Measurements from ENCODE around the gene JMJD8.

Gene JMJD8

GRCh38 chr16:726188-726437, 42.0 kb upstream of the JMJD8 start:
- H3K9me3 Mint-ChIP-seq, result no peaks in the 10 kb centered on the region
- peaks cover 3 to 11% of the 10 kb centered on the region in 2 donors for H3K4me1 Mint-ChIP-seq (ENCODE audit: low read depth in 2 of 2)
- peak overlapping the region in 1 of 2 donors; percentile 73 for H3K27ac Mint-ChIP-seq
- peaks cover 34% of the 10 kb centered on the region for H3K36me3 Mint-ChIP-seq (ENCODE audit: insufficient read depth)
- ATAC-seq (replicated peaks), result no peak
- DNase-seq, result no peak
- H3K4me3 Mint-ChIP-seq, result peak overlapping the region; percentile 72 to 80
- no peaks in the 10 kb centered on the region for H3K27me3 Mint-ChIP-seq

DNA sequence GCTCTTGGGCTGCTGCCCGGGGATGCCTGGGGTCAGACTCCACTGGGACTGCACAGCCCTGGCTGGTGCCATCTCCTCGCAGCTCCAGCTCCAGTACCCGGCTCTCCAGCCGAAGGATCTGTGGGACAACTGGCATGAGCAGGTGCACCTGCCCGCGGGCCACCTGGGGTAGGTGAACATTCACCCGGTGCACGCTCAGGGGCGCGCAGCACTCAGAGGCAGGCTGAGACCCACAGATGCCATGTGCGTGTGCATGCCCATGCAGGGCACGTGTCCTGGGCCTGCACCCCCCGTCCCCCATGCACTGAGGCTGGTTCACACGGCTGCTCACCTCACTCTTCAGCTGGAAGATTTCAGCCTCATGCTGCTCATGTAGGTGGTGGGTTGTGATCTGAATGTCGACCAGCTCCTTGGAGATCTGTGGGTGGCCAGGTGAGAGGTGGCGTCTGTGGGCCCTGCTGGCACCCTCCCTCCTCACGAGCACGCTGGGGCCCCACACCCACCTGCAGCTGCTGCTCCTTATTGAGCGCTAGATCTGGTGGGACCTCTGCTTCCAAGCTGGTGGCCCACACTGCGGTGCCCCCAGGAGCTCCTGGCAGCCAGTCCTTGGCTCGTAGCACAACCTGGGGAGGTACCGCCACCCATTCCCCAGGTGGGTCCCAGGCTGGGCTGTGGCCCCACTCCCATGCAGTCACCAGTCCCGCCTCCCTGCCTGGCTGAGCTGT, 41.5 kb upstream of the JMJD8 start:
- Mint-ChIP-seq H3K27me3 (no peaks in the 10 kb centered on the region), H3K36me3 (ENCODE audit: insufficient read depth) (peaks cover 32% of the 10 kb centered on the region), H3K4me1 (ENCODE audit: low read depth in 2 of 2) (peaks cover 3 to 11% of the 10 kb centered on the region in 2 donors), H3K9me3 (no peaks in the 10 kb centered on the region), H3K27ac (peak overlapping the region in 1 of 2 donors; percentile 73), H3K4me3 (peak overlapping the region in 1 of 2 donors; percentile 80)
- ATAC-seq (replicated peaks) (no peak), DNase-seq (no peak)

GRCh38 chr16:725041-725376, 40.9 kb upstream of the JMJD8 start:
- H3K36me3 Mint-ChIP-seq (ENCODE audit: insufficient read depth), result peaks cover 38% of the 10 kb centered on the region
- H3K27ac Mint-ChIP-seq, result peak overlapping the region in 1 of 2 donors; percentile 20
- no peaks in the 10 kb centered on the region for H3K27me3 Mint-ChIP-seq
- DNase-seq, result no peak
- peaks cover 9 to 15% of the 10 kb centered on the region in 2 donors for H3K4me1 Mint-ChIP-seq (ENCODE audit: low read depth in 2 of 2)
- no peaks in the 10 kb centered on the region for H3K9me3 Mint-ChIP-seq
- no peak for ATAC-seq (replicated peaks)
- peak overlapping the region in 1 of 2 donors; percentile 80 for H3K4me3 Mint-ChIP-seq

GRCh38 chr16:724188-725040, 40.3 kb upstream of the JMJD8 start:
- peak overlapping the region in 1 of 2 donors; percentile 62 for H3K27ac Mint-ChIP-seq
- H3K4me3 Mint-ChIP-seq, result no peak overlapping the region
- peaks cover 10 to 15% of the 10 kb centered on the region in 2 donors for H3K4me1 Mint-ChIP-seq (ENCODE audit: low read depth in 2 of 2)
- no peaks in the 10 kb centered on the region for H3K9me3 Mint-ChIP-seq
- H3K27me3 Mint-ChIP-seq, result no peaks in the 10 kb centered on the region
- H3K36me3 Mint-ChIP-seq (ENCODE audit: insufficient read depth), result peaks cover 34% of the 10 kb centered on the region
- no peak for DNase-seq
- ATAC-seq (replicated peaks), result no peak

DNA sequence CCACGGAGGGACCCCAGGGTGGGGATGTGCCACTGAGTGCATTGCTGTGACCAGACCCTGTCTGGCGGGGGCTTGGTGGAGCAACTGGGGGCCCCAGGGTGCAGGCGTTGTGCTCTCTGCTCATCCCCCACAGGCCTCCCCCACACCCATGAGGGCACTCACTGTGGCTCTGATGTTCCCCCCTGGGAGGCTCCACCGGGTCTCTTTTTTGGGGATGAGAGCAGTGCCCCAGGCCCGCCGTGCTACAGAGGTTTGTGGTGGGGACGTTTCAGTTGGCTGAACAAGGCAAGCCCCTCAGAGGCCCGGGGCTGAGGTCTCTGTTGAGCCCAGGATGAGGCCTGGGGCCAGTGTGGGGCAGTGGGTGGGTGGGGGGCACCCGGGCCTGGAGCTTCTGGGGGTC, 39.6 kb upstream of the JMJD8 start:
- H3K27me3 Mint-ChIP-seq, result no peaks in the 10 kb centered on the region
- no peak for ATAC-seq (replicated peaks)
- H3K4me1 Mint-ChIP-seq (ENCODE audit: low read depth in 2 of 2), result peaks cover 15 to 19% of the 10 kb centered on the region in 2 donors
- H3K27ac Mint-ChIP-seq, result peak overlapping the region in 1 of 2 donors; percentile 62
- DNase-seq, result no peak
- peak overlapping the region in 1 of 2 donors; percentile 42 for H3K4me3 Mint-ChIP-seq
- H3K36me3 Mint-ChIP-seq (ENCODE audit: insufficient read depth), result peaks cover 30% of the 10 kb centered on the region
- H3K9me3 Mint-ChIP-seq, result no peaks in the 10 kb centered on the region

GRCh38 chr16:722835-723633, 38.9 kb upstream of the JMJD8 start:
- Mint-ChIP-seq H3K27me3 (no peaks in the 10 kb centered on the region), H3K4me1 (ENCODE audit: low read depth in 2 of 2) (peaks cover 15 to 19% of the 10 kb centered on the region in 2 donors), H3K36me3 (ENCODE audit: insufficient read depth) (peaks cover 25% of the 10 kb centered on the region), H3K9me3 (no peaks in the 10 kb centered on the region), H3K4me3 (peak overlapping the region; percentile 45 to 81), H3K27ac (peak overlapping the region; percentile 49 to 83)
- DNase-seq (no peak), ATAC-seq (replicated peaks) (no peak)

DNA sequence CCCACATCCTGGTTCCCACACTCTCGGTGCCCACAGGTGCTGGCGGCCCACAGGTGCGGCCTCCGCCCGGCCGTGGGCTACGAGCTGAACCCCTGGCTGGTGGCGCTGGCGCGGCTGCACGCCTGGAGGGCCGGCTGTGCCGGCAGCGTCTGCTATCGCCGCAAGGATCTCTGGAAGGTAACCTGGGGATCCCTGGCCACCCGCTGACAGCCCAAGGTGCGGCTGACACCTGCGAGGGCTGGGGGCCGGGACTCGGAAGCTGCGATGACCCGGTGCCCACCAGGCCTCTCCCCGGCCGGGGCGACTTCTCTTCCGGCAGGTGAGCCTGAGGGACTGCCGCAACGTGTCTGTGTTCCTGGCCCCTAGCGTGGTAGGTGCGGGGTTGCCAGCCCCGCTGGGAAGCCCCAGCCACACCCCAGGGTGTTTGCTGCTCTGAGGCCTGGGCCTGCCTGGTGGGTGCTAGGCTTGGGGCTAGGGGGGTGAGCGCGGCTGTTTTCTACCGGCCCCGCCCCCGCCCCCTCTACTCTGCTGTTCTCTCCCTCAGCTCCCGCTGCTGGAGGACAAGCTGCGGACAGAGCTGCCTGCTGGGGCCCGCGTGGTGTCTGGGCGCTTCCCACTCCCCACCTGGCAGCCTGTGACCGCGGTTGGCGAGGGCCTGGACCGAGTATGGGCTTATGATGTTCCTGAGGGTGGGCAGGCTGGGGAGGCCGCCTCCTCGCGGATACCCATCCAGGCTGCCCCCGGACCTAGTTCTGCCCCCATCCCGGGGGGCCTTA, 37.8 kb upstream of the JMJD8 start:
- peaks cover 15 to 19% of the 10 kb centered on the region in 2 donors for H3K4me1 Mint-ChIP-seq (ENCODE audit: low read depth in 2 of 2)
- peak overlapping the region; percentile 49 to 83 for H3K27ac Mint-ChIP-seq
- H3K27me3 Mint-ChIP-seq, result no peaks in the 10 kb centered on the region
- peak overlapping the region; percentile 79 to 81 for H3K4me3 Mint-ChIP-seq
- ATAC-seq (replicated peaks) (peak; percentile 47), DNase-seq (peak in 2 of 3 experiments; percentile 43 to 44)
- no peaks in the 10 kb centered on the region for H3K9me3 Mint-ChIP-seq
- H3K36me3 Mint-ChIP-seq (ENCODE audit: insufficient read depth), result peaks cover 22% of the 10 kb centered on the region

DNA sequence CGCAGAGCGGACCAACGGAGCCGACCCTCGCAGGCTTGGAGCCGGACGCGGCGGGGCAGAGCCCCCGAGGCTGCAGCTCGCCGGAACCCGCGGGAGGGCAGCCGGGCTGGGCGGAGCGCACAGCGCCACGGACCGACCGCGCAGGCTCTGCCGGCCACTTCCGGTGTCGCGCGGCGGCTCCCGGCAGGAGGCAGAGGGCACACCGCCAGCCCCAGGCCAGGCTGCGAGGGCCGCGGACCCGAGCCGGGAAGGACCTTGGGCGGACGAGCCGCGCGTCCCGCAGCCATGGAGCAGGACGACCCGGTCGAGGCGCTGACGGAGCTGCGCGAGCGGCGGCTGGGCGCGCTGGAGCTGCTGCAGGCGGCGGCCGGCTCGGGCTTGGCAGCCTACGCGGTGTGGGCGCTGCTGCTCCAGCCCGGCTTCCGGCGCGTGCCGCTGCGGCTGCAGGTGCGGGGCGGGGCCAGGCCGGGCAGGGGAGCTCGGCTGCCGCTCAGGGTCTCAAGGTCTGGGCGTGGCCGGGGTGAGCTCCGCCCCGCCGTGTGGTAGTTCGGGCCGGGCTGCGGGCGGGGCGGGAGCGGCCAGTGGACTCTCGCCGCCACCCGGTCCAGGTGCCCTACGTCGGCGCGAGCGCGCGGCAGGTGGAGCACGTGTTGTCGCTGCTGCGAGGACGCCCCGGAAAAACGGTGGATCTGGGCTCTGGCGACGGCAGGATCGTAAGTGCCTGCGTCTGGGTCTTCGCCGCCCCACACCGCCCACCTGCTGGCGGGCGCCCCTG, 37.0 kb upstream of the JMJD8 start, which contains the start of gene ANTKMT:
Gene ANTKMT (plus strand): TSS at position 157 of the 775 bp plus-strand sequence. CDS start 129 bp downstream, at position 286.
- H3K36me3 Mint-ChIP-seq (ENCODE audit: insufficient read depth), result peaks cover 18% of the 10 kb centered on the region
- H3K27ac Mint-ChIP-seq, result peak within 1 kb of the TSS; percentile 69 to 83
- peak; percentile 67 to 79 (median 73) for DNase-seq
- H3K4me3 Mint-ChIP-seq, result peak within 1 kb of the TSS; percentile 84 to 85
- H3K27me3 Mint-ChIP-seq, result peaks cover 0 to 5% of the 10 kb centered on the region in 2 donors
- peaks cover 19 to 22% of the 10 kb centered on the region in 2 donors for H3K4me1 Mint-ChIP-seq (ENCODE audit: low read depth in 2 of 2)
- peak; percentile 75 for ATAC-seq (replicated peaks)
- no peaks in the 10 kb centered on the region for H3K9me3 Mint-ChIP-seq

DNA sequence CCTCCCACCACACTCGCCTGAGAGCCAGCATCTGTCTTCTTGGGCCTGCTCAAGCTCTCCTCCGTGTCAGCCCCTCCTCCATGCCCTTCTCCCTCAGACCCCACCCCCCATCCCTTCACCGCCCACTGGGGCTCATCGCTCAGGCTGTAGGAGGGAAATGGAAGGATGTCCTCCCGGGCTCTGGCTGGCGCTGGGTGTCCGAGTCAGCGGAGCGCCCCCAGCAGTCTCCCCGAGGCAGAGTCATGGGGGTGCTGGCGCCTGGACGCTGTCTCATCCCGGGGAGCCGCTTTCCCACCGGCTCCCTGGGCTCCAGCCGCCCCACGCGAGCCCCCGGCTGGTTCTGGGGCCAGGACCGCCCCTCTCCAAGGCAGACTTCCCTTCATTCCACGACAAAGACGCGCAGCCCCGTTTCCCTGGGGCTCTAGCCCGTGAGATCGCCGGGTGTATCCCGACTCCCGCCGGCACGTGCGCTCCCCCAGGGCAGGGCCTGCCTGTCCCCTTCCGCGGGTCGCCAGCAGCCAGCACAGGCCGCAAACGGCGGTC, 36.4 kb upstream of the JMJD8 start:
- ATAC-seq (replicated peaks) (peak; percentile 5), DNase-seq (no peak)
- H3K27ac Mint-ChIP-seq, result peak overlapping the region; percentile 69 to 71
- H3K4me1 Mint-ChIP-seq (ENCODE audit: low read depth in 2 of 2), result peaks cover 19 to 22% of the 10 kb centered on the region in 2 donors
- H3K27me3 Mint-ChIP-seq, result peaks cover 0 to 8% of the 10 kb centered on the region in 2 donors
- peaks cover 18% of the 10 kb centered on the region for H3K36me3 Mint-ChIP-seq (ENCODE audit: insufficient read depth)
- H3K4me3 Mint-ChIP-seq, result peak overlapping the region; percentile 84 to 85
- no peaks in the 10 kb centered on the region for H3K9me3 Mint-ChIP-seq

DNA sequence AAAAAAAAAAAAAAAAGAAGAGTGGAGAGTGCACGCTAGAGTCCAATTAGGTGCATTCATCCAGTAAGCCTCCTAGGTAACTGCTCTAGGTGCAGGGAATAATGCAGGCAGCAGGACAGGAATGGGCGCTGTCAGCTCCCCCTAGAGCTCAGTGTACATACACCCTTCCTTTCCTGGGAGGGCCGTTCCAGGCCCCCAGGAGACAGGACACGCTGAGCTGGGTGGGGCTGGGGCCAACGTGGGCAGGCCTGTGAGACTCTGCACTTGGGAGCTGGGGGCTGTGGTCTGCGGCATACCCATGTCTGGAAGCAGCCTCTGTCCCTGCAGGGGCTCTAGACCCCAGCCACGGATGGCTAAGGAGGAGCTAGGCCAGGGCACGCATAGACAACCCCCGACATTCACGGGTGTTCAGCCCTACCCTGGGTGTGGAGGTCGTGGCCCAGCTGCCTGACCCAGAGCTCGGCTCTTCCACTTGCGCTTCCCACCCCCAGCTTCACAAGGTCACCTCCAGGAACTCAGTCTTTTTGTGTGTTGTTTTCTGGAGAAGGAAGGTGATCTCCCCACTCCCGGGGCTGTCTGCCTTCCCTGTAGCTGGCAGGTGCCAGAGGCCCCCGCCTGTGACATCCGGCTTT, 35.8 kb upstream of the JMJD8 start:
- Mint-ChIP-seq H3K4me1 (ENCODE audit: low read depth in 2 of 2) (peaks cover 18 to 19% of the 10 kb centered on the region in 2 donors), H3K4me3 (peak overlapping the region; percentile 84 to 85), H3K36me3 (ENCODE audit: insufficient read depth) (peaks cover 18% of the 10 kb centered on the region), H3K27ac (peak overlapping the region; percentile 69 to 71), H3K9me3 (no peaks in the 10 kb centered on the region), H3K27me3 (peaks cover 0 to 8% of the 10 kb centered on the region in 2 donors)
- ATAC-seq (replicated peaks) (no peak), DNase-seq (no peak)

- Mint-ChIP-seq H3K27ac (peak overlapping the region in 1 of 2 donors; percentile 68), H3K4me3 (peak overlapping the region; percentile 84 to 85), H3K36me3 (ENCODE audit: insufficient read depth) (peaks cover 15% of the 10 kb centered on the region), H3K4me1 (ENCODE audit: low read depth in 2 of 2) (peaks cover 18 to 19% of the 10 kb centered on the region in 2 donors), H3K9me3 (no peaks in the 10 kb centered on the region), H3K27me3 (peaks cover 0 to 8% of the 10 kb centered on the region in 2 donors)
- DNase-seq (no peak), ATAC-seq (replicated peaks) (no peak)
Observed at GRCh38 chr16:718922-719321, 34.8 kb upstream of the JMJD8 start.
